ENCODE results near the gene GNB2.
"Not testable (repeated sequence)": the region's sequence is repeated elsewhere in the genome, so short reads cannot be mapped to it uniquely, and the experiment has no call there.

GNB2 gene

DNA sequence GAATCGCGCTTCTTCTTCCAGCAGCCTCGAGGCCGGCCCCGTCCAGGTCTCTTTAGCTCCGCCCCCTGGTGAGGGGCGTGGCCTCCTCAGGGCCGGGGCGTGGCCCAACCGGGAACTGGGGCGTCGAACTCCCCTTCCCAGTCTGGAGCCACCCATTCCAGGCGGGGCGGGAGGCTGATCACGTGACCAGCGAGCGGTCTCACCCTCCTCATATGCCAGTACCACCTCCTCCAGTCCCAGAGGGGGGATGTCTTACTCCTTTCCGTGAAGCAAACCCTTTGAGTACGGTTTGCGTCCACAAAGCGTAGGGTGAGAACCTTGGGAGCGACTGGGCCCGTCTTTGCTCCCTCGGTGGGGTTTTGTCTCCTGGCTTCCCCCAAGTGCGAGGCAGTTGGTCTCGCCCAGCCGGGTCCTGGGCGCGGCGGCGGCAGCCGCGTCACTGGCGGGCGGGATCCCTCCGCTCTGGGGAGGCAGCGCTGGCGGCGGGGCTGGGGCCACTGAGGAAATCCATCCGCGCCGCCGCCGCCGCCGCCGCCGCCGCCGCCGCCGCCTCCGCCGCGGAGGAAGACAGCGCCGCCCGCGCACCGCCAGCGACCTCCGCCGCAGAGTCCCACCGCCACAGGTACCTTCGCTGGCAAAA, at the start of gene GNB2:
Gene GNB2, plus strand, starts transcription at position 439 of the 640 bp plus-strand sequence. CDS start 2,526 bp downstream, outside the sequence.
- DNase-seq (ENCODE audit: low spot score) = peak; percentile 99

- no peak for DNase-seq (ENCODE audit: low spot score)
These were observed 49.4 kb upstream of the GNB2 start for GRCh38 chr7:100623951-100624824.

- DNase-seq (ENCODE audit: low spot score) = no peak
These were observed 47.5 kb upstream of the GNB2 start for GRCh38 chr7:100626055-100626454.

DNA sequence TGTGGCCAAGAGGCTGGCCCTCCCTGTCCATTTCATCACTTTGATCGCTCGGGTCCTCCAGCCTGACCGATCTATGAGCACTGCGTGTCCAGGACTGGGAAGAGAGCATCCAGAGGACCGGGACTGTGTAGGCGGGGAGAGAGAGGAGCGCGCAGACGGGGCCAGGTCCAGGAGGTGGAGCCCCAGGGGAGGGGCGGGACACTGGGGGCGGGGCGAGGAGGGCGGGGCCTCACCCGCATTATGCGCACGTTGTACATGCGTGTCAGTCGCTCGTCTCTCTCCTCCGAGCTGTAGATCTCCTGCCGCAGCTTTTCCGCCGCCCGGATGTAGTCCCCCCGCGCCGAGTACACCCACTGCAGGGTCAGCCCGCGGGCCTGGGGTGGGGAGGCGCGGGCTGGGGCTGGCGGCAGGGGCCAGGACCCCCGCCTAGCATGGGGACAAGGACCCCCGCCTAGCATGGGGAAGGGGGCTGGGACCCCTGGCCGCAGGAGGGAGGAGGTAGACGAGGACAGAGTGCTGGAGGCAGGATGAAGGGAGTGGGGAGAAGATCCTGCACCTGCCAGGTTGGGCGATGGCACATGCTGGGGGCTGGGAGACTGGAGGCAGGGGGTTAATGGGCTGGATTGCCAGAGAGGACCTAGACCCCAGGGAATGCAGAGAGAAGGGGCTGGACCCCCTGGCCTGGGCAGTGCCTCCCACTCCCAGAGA, 46.9 kb upstream of the GNB2 start:
- DNase-seq (ENCODE audit: low spot score) = peak; percentile 90

DNA sequence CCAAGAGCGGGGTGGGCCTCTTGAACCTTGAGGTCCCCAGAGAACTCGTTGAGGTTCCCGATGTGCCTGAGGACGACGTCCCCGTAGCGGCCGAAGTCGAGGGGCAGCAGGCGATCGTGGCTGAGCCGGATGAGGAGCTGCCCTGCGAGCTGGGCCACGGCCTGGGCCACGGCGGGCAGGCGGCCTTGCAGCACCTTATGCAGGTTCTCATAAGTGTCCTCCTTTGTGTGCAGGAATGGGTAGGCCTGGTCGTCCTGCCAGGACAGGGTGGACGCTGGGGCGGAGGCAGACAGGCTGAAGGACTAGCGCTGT, 46.3 kb upstream of the GNB2 start:
- no peak for DNase-seq (ENCODE audit: low spot score)

- DNase-seq (ENCODE audit: low spot score) = peak; percentile 80
These were observed 44.3 kb upstream of the GNB2 start for GRCh38 chr7:100629117-100629716.

- DNase-seq (ENCODE audit: low spot score) = no peak
These were observed 43.5 kb upstream of the GNB2 start for GRCh38 chr7:100630066-100630465.

GRCh38 chr7:100632951-100633717, 40.4 kb upstream of the GNB2 start:
- peak; percentile 73 for DNase-seq (ENCODE audit: low spot score)

DNA sequence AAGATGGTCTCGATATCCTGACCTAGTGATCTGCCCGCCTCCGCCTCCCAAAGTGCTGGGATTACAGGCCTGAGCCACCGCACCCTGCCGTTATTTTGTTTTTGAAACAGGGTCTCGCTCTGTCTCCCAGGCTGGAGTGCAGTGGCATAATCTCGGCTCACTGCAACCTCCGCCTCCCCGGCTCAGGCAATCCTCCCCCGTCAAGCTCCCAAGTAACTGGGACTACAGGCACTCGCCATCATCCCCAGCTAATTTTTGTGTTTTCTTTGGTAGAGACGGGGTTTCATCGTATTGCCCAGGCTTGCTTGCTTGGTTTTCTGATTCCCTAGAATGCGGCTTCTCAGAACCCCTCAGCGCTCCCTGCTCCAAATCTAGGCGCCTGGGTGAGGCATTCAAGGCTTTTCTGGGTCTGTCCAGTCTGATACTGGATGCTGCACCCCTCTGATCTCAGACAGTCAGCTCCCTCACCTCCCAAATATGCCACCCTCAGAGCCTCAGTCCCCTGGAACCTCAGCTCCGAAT, 33.5 kb upstream of the GNB2 start:
- DNase-seq (ENCODE audit: low spot score) = no peak

DNA sequence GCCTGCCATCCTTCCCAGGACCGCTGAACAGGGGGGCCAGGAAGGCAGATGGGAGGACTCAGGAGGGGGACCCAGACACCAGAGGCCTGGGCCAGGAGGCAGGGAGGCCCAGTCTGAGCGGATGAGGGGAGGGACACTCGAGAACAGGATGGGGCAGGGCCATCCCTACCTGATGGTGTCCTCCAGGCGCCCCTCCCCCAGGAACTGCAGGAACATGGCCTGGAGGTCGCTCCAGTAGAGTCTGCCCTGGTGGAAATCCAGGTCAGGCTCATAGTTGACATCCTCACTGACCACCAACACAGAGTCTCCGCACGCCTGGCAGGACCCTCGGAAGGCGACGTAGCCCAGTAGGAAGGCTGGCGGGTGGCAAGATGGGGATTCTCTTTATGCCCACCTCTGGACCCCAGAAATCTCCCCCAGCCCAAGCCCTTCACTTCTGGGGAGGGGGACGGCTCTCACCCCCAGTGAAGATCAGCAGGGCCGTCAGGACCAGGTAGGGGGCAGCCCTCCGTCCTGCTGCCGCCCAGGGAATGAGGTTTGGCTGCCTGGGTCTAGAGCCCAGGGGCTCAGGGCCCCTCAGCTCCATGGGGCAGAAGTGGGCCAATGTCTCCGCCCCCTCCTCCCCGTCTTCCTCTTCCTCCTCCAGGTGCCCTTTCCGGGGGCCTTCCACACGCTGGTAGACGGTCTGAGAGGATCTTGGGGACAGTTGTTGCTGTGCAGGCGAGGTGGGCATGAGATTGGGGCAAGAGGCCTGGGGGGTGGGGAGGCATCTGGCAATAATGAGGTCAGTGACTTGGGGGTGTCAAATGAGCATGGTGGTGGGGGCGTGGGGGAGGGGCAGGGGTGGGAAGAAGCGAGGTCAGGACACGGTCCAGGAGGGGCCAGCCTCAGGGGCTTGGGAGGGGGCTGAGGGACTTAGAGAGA, 32.8 kb upstream of the GNB2 start:
- DNase-seq (ENCODE audit: low spot score) = no peak

- DNase-seq (ENCODE audit: low spot score) = no peak
These were observed 32.1 kb upstream of the GNB2 start, which contains the start of gene TFR2 for GRCh38 chr7:100641463-100641859. TSS of gene TFR2 (minus strand) at chr7:100641552. CDS start at chr7:100641509, 43 bp downstream.

- no peak for DNase-seq (ENCODE audit: low spot score)
These were observed 31.5 kb upstream of the GNB2 start for GRCh38 chr7:100641860-100642533.

- no peak for DNase-seq (ENCODE audit: low spot score)
These were observed 31.0 kb upstream of the GNB2 start for GRCh38 chr7:100642534-100642907.

DNA sequence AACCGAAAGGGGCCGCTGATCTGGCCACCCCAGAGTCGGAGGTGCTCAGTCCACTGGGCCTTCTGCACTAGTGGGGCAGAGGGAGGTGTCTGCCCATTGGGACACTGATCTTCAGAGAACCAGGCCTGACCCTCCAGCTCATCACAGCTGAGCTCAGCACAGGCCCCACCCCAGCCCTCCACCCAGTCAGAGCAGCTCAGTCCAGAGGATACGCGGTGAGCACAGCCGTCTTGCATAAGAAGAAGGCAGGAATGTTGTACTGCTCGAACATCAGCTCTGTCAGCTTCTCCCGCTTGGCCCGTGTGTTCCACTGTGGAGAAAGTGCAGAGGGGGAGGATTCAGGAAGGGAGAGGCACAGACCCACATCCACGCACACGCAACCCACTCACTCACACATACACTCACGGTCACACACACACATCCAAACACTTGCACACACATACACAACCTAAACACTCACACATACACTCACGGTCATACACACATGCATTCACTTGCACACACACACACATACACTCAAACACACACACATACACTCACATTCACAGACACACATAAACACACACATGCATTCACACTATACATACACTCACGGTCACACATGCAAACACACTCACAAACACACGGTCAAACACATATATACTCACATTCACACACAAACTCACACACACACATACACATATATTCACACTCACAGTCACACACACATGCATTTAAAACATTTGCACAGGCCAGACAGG, 23.5 kb upstream of the GNB2 start:
- DNase-seq (ENCODE audit: low spot score) = no peak

DNA sequence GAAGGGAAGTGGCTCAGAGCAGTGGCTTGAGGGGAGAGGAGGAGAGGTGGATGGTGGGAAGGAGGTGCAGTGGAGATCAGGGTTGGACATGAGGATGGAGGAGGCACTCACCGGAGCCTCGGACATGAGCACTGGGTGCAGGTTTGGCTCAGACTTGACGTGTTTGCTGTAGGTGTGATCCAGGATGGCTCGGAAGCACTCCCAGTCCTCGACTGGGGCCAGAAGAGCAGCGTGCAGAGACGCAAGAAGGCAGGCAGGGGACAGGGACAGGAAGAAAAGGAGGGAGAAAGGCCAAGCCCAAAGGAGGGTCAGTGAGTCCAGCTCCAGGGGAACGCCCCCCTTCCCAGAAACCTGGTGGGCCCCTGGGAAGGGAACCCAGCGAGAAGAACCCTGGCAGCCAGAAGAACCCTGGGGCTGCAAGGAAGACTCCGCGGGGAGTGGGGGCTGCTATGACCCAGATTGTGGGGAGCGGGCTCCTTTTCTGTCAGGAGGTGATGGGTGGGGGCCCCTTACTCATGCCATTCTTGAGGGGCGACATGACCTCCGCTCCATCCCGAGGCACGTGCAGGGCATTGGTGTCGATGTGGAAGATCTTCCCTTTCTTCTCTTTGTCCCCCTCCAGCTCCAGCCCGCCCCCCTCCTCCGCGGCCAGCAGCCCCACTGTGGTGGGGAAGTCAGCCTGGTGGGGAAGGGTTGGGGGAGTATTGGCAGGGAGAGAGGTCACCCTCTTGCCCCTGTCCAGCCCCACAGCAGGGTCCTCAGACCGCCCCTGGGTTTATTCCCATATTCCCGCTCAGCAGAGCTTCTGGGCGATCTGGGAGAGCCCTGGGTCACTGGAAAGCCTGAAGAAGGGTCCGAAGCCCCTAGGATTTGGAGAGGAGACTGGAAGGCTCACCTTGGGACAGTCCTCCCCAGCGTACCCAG, 18.4 kb upstream of the GNB2 start:
- DNase-seq (ENCODE audit: low spot score) = no peak

- peak; percentile 93 for DNase-seq (ENCODE audit: low spot score)
These were observed 17.4 kb upstream of the GNB2 start, which contains the start of gene ACTL6B for GRCh38 chr7:100655908-100656674. TSS of gene ACTL6B (minus strand) at chr7:100656448. CDS start at chr7:100656354, 94 bp downstream.

DNA sequence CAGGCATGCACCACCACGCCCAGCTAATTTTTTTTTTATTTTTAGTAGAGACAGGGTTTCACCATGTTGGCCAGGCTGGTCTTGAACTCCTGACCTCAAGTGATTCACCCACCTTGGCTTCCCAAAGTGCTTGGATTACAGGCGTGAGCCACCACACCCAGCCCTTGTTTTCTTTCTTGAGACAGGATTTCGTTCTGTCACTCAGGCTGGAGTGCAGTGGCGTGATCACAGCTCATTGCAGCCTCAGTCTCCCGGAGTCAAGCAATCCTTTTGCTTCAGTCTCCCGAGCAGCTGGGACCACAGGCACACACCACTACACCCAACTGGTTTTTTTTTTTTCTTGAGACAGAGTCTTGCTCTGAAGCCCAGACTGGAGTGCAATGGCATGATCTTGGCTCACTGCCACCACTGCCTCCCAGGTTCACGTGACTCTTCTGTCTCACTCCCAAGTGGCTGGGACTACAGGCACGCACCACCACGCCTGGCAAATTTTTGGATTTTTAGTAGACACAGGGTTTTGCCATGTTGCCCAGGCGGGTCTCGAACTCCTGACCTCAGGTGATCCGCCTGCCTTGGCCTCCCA, 11.3 kb upstream of the GNB2 start:
- not testable (repeated sequence) for DNase-seq (ENCODE audit: low spot score)

Data from ecto neural progenitor cell (in vitro differentiated cells).